HG02884 (cell line): ENCODE data around the gene CLSTN1.
"Not testable (repeated sequence)": the region's sequence is repeated elsewhere in the genome, so short reads cannot be mapped to it uniquely, and the experiment has no call there.

ENCODE experiments used
- ATAC-seq: cut with Tn5 transposase; IDR thresholded peaks from one replicate; pipeline ENCODE4 v1.9.1; 2021; ENCODE audit warnings: mild to moderate bottlenecking, moderate library complexity; ENCODE audit not compliant: unreplicated experiment

Gene CLSTN1

GRCh38 chr1:9826616-9827015 is 2.9 kb upstream of the CLSTN1 start:
- no peak for ATAC-seq

GRCh38 chr1:9826087-9826486 is 2.3 kb upstream of the CLSTN1 start:
- ATAC-seq = no peak

DNA sequence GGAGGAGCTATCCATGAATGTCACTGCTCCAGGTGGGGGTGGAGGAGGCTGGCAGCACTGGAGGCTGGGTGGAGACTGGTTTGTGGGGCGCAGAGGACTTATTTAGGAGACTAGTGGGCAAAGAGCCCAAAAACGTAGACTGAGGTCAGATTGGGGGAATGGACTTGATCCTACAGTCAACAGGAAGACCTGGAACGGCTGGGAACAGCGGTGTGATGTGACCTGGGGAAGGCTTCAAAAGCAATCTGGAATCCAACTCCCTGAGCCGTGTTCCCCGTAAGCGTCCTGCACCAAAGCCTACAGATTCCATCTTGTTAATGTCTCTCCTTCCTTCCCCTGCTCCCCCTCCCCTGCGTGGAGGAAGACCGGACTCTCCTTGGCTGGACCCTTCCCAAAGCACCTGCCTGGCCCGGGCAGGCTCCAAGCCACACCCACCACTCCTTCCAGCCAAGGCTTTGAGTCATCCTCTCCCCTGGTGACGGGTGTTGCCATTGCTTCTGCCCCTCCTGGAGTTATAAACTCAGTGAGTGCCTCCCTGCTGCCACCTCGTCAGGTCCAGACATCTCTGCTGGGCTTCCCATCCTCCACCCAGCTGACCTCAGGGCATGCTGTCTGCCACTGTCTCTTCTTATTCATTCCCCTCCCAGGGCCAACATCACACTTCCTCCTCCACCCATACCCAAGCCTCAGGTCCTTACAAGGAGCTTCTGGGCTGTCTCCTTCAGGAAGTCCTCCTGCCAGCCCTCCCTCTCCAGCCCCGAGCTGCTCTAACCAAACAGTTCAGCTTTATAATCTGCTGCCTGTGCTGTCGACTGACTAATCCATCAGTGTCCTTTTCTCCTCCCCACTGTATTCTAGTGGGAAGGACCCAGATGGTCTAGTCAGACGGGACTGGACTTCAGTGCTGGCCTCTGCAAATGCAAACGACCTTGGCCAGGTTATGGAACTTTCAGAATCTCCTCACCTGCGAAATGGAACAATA is 1.6 kb upstream of the CLSTN1 start:
- ATAC-seq = no peak

GRCh38 chr1:9824702-9825089 is 931 bp upstream of the CLSTN1 start:
- ATAC-seq = no peak

DNA sequence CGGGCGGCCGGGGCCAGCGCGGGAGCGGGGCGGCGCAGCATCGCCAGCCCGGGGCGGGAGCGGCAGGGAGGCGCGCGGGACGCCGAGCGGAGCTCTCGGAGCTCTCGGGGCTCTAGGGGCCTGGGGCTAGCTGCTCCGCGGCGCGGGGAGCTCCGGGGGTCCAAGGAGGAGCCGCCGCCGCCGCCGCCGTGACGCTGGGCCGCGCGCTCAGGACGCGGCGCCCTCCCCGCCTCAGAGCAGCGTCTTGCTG is 147 bp downstream of the CLSTN1 start:
- peak; percentile 18 for ATAC-seq

- ATAC-seq = no peak
These were observed 670 bp downstream of the CLSTN1 start for GRCh38 chr1:9822897-9823692.

DNA sequence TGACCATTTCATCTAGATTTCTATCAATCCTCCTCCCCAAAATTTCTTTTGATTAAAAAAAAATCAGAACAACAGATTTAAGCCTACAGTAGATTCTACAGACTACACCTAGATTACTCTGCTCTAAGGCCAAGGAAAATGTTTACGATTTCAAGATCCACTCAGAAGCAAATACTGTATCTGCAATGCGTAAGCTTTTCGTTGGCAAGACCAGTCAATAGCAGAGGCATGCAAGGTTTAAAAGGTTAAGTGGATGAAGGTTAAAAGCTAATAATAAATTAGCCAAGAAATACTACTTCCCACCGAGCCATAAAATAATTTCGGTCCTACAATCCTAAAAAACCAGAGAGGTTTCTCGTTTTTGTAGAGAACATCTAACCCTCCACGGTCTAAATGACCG is 1.3 kb downstream of the CLSTN1 start:
- no peak for ATAC-seq

- ATAC-seq = no peak
These were observed 2.1 kb downstream of the CLSTN1 start for GRCh38 chr1:9821710-9822109.

DNA sequence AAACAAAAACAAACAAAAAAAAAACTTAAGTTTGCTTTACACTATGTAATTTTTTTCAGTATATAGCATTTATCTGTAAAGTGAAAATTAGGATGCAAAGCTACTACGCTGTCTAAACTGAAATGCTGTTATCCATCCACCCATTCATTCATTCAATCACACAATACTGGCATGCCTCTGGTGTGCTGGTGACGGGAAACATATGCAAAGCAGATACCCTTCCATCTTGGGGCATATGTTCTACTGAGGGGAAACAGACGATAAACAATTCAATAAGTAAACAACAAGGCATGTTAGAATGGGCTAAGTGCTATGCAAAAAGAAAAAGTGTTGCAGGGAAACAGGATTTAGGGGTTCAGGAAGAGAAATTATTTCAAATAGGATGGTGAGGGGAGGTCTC is 3.2 kb downstream of the CLSTN1 start:
- no peak for ATAC-seq

GRCh38 chr1:9817734-9818133 is 6.0 kb downstream of the CLSTN1 start:
- ATAC-seq = no peak

GRCh38 chr1:9816199-9816598 is 7.6 kb downstream of the CLSTN1 start:
- ATAC-seq = no peak

- ATAC-seq = no peak
These were observed 8.6 kb downstream of the CLSTN1 start for GRCh38 chr1:9815150-9815549.

GRCh38 chr1:9814619-9815018 is 9.1 kb downstream of the CLSTN1 start:
- no peak for ATAC-seq

DNA sequence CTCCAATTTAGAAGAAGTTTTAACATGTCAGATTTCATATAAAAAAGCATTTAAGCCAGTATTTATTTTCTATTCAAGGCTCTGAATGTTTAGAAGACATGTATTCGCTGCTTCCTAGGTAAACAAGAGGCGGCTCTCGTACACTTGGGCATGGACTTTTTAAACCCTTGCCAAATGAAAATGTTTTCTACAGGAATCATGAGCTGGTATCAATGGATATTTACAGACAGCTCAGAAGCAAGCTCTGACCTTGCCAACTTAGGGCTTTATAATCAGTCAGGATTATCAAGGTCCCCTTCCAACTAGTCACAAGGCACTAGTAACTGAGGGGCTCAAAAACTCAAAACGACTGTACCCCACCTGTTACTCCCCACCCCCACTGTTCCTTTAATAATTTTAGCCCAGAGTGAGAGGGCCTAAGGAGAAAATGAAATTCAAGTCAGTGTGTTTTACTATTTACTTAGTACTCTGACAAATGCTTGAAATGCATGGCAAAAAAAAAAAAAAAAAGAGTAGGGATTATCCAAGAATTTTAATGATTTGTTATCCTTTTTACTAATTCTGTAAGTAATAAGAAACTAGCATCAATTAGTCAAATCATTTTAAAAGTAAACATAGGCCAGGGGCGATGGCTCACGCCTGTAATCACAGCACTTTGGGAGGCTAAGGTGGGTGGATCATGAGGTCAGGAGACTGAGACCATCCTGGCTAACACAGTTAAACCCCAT is 12.4 kb downstream of the CLSTN1 start:
- ATAC-seq = no peak

DNA sequence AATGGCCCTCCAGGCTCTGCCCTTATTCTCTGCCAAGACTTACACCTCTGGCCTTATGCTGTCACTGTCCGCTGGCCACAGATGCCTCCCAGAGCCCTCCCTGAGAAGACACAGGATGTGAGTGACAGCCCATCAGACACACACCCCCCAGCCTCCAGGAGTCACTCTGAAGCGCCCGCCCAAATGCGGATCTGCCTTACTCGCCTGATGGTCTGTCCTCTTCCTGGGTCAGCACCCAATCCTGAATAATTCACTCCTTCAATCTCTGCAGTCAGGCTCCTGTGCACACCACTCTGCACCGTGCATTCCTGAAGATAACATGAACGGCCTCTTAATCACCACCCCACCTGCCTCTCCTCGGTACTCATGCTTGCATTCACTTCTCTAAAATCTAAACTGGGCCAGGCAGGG is 14.7 kb downstream of the CLSTN1 start:
- ATAC-seq = no peak

DNA sequence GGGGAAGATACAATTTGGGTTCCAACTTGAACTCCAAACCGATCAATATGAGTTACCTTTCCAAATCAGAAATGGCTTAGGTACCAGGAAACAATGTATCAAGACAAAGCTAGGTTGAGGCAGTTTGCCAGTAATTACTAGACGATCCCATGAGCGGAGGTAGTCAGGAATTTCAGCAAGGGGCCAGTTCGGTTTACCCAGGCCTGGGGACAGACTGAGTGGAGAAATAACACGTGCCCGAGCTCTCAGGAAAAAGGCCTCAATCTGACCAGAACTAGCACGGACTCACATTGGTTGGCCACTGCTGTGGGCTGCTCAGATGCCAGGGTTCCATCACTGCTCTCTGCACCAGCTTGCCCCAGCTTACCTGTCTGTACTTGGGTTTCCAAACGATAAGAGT is 15.3 kb downstream of the CLSTN1 start:
- no peak for ATAC-seq

DNA sequence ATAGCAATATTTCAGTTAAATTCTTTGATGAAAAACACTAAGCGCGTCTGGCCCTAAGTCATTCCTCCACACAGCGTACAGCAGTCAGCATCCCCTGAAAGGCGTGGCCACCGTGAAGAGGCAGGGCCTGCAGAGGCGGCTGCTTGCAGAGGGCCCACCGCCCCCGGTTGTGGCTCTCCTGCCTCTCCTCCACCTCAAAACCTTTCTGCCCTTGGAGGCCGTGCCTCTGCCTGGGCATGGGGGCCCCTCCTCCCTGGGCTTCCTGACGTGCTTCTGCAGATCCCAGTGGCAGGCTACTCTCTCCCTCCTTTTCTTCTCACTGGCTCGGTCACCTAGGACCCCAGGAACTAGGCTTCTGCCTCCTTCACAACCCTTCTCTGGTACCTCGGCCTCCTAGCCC is 16.2 kb downstream of the CLSTN1 start:
- ATAC-seq = no peak

- not testable (repeated sequence) for ATAC-seq
These were observed 17.8 kb downstream of the CLSTN1 start for GRCh38 chr1:9805972-9806371.

DNA sequence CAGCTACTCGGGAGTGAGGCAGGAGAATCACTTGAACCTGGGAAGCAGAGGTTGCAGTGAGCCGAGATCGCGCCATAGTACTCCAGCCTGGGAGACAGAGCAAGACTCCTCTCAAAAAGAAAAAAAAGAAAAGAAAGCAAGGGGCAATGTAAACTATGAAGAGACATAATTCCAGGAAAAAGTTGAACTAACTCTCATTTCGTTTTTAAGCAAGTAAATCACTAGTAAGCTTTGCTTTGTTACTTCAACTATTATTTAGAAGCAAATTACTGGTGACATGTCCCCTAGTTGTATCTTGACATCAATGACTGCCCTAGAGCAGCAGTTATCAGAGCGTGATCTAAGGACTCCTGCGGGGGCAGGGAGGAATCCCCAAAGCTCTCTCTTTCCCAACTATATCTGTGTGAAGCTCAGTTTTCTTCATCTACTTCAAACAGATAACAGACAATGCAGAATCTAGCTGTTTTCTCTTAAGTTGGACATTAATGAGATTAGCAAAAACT is 18.7 kb downstream of the CLSTN1 start:
- no peak for ATAC-seq

DNA sequence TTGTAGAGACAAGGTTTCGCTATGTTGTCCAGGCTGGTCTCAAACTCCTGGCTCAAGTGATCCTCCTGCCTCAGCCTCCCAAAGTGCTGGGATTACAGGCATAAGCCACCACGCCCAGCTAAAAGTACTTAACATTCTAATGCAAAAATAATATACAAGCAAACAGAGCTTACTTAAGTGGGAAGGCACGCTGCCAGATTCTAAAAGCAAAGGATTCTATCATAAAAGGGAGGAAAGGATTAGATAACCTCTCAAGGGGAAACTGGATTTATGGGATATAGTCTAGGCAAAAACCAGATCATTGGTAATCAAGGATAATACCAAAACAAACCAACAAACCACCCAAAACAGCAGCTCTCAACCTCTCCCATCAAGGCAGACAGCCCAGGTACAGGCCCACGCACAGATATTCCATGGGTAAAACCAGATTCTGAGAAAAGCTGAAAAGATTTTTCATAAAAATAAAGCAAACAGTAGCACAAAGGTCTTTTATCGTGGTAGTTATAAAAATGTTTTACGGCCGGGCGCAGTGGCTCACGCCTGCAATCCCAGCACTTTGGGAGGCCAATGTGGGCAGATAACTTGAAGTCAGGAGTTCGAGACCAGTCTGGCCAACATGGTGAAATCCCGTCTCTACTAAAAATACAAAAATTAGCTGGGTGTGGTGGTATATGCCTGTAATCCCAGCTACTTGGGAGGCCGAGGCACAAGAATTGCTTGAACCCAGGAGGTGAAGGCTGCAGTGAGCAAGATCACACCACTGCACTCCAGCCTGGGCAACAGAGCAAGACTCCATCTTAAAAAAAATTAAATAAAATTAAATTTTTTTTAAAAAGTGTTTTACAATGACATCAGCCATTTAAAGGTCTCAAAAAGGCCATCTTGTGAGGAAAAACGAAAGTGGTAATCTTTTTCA is 20.5 kb downstream of the CLSTN1 start:
- not testable (repeated sequence) for ATAC-seq
